DMS 273 (cell line): ENCODE measurements around the gene ZNF3.

Experiments
- DNase-seq: peaks from one replicate; lab custom pipeline; 2025; ENCODE audit not compliant: unreplicated experiment; lab: John Stamatoyannopoulos, UW

Gene ZNF3

DNA sequence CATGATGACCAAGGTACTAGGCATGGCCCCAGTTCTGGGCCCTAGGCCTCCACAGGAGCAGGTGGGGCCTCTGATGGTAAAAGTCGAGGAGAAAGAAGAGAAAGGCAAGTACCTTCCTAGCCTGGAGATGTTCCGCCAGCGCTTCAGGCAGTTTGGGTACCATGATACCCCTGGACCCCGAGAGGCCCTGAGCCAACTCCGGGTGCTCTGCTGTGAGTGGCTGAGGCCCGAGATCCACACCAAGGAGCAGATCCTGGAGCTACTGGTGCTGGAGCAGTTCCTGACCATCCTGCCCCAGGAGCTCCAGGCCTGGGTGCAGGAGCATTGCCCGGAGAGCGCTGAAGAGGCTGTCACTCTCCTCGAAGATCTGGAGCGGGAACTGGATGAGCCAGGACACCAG is 24.5 kb downstream of the ZNF3 start:
- no peak for DNase-seq

DNA sequence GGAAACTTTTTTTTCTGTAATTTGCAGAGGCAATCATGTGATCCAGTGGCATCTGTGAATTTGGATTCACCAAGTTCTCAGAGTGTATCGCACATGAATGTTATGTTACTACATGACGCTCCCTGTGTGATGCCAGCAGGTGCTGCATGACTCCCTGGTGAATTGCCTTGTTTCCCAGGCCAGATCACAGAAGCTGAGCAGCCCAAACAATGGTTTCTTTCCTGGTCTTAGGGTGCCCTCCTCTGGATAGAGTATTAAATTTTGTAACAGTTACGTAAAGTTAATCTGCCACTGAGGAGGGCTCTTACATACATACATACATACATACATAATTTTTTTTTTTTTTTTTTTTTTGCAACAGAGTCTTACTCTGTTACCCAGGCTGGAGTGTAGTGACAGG is 28.3 kb downstream of the ZNF3 start:
- DNase-seq: peak; percentile 91

DNA sequence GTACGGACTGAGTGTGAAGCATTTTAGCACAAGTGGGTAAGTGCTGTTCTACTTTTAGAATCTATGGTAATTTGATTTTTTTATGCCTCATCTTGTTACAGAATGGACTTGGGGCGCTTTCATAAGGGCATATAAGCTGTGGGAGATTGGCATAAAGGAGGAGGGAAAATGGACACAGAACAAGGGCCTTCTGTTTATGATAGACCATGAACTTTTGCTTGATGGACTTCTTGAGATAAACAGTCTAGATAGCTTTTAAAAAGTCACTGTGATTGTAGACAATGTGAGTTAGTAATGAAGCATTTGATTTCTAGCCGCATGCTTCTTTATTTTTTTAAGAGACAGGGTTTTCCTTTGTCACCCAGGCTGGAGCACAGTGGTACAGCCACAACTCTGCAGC is 29.9 kb downstream of the ZNF3 start:
- no peak for DNase-seq

- DNase-seq: peak; percentile 95
Measured at GRCh38 chr7:100049441-100050291, 31.9 kb downstream of the ZNF3 start, which contains the start of gene ZSCAN21. ZSCAN21 (plus strand) TSS chr7:100049774; CDS start chr7:100057007, 7,233 bp downstream.

GRCh38 chr7:100048680-100049079 is 32.8 kb downstream of the ZNF3 start:
- no peak for DNase-seq

DNA sequence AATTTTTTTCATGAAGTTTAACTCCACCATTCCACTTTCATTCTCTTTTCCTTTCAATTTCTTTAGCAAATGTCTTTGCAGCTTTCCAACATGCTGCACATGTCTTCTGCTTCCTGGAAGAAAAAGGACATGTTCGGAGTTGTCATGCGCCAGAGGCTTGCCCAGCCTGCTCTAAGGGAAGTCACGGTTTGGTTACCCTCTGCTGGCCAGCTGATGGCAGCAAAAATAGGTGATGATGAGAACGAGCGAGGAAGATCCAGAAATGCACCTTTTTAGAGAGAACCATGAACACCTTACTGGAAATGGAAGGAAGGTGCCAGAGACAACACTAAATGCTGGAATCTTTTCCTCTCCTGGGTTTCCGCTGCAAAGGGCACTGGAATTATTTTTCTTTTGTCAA is 36.8 kb downstream of the ZNF3 start:
- peak; percentile 51 for DNase-seq

- no peak for DNase-seq
Measured at GRCh38 chr7:100040575-100040974, 40.9 kb downstream of the ZNF3 start.

GRCh38 chr7:100038326-100038725 is 43.2 kb downstream of the ZNF3 start:
- DNase-seq: no peak

DNA sequence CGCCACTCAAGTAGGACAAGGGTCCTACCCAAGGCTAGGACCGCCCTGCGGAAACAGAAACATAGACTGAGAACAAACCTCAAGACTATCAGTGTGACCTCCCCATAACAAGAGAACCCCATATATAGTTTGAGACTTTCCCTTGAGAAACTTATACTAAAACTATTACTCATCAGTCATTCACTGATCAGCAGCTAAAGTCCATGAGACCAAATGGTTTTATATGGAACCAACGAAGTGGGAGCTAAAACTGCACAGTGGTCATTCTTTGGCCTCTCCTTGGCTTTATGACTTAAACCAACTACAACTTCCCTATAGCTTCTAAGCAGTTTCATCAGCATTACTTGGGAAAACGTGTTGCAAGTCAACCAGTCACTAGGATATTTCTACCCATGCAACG is 45.6 kb downstream of the ZNF3 start:
- DNase-seq: no peak

DNA sequence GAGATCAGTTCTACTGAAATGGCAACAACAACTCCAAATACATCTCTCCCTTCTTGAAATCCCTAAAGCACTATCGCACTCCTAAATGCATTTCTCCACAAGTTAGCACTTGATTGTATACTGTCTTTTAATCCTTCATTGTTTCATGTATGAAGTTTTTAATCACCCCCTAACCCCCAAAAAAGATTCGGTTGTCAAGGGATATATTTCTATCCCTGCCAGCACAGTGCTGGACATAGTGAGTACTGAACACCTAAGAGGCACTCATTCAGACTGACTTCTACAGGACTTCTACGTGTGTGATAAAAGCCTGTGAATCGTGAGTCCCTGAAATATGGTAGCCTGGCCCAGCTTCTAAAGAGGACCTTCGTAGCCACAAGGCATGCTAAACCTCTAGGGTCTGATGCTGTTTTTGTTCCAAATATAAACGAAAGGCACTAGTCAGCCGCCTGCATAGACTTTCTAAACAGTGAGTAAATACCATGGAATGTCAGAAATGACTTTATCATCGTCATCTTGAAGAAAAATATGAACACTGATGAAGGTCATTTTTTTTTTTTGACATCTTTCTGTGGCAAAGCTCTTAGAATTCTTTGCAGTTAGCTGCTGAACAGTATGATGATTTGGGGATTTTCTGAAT is 46.5 kb downstream of the ZNF3 start:
- no peak for DNase-seq

DNA sequence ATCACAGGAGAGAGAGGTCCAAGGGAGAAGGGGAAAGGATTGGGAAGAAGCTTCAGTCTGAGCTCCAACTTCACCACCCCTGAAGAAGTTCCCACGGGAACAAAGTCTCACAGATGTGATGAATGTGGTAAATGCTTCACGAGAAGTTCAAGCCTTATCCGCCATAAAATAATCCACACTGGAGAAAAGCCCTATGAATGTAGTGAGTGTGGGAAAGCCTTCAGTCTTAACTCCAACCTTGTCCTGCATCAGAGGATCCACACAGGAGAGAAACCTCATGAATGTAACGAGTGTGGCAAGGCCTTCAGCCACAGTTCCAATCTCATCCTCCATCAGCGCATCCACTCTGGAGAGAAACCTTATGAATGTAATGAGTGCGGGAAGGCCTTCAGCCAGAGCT is 48.0 kb downstream of the ZNF3 start:
- no peak for DNase-seq

- DNase-seq: no peak
Measured at GRCh38 chr7:100029596-100029995, 51.9 kb downstream of the ZNF3 start.

DNA sequence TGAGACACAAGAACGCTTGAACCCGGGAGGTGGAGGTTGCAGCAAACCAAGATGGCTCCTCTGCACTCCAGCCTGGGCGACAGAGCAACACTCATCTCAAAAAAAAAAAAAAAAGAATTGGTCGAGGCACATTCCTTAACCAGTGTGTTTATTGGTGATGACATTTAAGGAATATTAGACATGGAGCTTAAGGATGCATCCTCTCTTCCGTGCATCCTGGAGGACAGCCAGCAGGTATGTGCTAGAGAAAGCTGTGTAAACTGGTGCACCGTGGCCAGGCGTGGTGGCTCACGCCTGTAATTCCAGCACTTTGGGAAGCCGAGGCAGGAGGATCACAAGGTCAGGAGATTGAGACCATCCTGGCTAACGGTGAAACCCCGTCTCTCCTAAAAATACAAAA is 54.3 kb downstream of the ZNF3 start:
- DNase-seq: no peak

DNA sequence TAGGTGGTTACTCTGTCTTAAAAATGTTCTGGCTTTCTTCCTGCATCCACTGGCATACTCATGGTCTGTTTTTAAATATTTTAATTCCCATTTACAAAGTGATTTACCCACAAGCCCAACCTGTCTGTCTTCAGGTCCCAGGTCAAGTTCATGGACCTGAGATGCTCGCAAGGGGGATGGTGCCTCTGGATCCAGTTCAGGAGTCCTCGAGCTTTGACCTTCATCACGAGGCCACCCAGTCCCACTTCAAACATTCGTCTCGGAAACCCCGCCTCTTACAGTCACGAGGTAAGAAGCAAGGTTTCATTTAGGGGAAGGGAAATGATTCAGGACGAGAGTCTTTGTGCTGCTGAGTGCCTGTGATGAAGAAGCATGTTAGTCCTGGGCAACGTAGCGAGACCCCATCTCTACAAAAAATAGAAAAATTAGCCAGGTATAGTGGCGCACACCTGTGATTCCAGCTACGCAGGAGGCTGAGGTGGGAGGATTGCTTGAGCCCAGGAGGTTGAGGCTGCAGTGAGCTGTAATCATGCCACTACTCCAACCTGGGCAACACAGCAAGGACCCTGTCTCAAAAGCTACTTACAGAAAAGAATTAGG is 57.4 kb downstream of the ZNF3 start:
- no peak for DNase-seq

- DNase-seq: no peak
Measured at GRCh38 chr7:100023526-100023925, 58.0 kb downstream of the ZNF3 start.

DNA sequence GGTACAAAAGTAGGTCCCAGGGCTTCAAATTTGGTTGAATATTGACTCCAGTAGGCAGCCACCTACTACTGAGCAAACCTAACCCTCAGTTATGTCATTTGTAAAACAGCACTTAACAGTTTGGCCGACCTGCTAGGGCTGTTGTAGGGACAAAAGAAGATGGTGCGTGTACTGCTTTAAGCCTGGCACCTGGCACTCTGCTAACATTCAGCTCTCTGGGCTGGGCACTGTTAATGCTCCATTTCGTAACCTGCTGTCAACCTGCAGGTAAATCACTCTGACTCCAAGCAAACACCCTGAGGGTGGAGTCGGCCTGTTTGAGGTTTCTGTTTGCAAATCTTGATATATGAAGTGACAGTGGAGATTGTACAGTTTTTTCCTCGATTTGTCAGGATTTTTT is 58.9 kb downstream of the ZNF3 start:
- DNase-seq: no peak

DNA sequence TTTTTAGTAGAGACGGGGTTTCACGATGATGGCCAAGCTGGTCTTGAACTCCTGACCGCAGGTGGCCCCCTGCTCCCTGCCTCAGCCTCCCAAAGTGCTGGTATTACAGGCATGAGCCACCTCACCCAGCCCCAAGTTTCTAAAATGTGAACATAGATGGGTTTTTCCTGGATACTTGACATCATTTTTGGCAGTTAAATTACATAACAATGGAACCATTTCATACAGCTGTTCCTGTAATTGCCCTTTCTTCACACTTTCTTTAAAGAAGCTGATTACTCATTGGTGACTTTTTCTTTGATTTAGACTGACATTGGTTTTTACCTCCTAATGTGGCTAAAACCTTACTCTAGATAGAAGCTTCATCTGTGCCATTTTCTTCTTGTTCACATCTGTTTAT is 60.2 kb downstream of the ZNF3 start:
- DNase-seq: no peak
